Subcutaneous abdominal adipose tissue (tissue), 5 donors: ENCODE results near the gene CACNA1B.
"Not testable (repeated sequence)": the region's sequence is repeated elsewhere in the genome, so short reads cannot be mapped to it uniquely, and the experiment has no call there.

ENCODE experiments used
- H3K27ac ChIP-seq: one replicate; pipeline ENCODE4 v1.7.0; 2013; ENCODE audit warnings: low read depth, mild to moderate bottlenecking, inconsistent platforms, low read length, moderate library complexity
- H3K27me3 ChIP-seq, 5 donors: one replicate each; pipeline ENCODE4 v1.7.0; 2013; ENCODE audit warnings: low read length in 5 of 5, inconsistent platforms in 1 of 5; ENCODE audit not compliant: control insufficient read depth in 5 of 5, insufficient read depth in 4 of 5
- H3K36me3 ChIP-seq, 5 donors: one replicate each; pipeline ENCODE4 v1.7.0; 2013; ENCODE audit warnings: low read length in 5 of 5; ENCODE audit not compliant: control insufficient read depth in 5 of 5, insufficient read depth in 5 of 5
- H3K4me1 ChIP-seq, 5 donors: one replicate each; pipeline ENCODE4 v1.7.0; 2013; ENCODE audit warnings: low read length in 5 of 5, mild to moderate bottlenecking in 3 of 5, moderate library complexity in 1 of 5; ENCODE audit not compliant: control insufficient read depth in 5 of 5, insufficient read depth in 5 of 5
- H3K4me3 ChIP-seq, 5 donors: one replicate each; pipeline ENCODE4 v1.7.0; 2013; ENCODE audit warnings: low read length in 5 of 5, low read depth in 1 of 5
- H3K9ac ChIP-seq, 5 donors: one replicate each; pipeline ENCODE4 v1.7.0; 2013; ENCODE audit warnings: low read length in 5 of 5, mild to moderate bottlenecking in 4 of 5, moderate library complexity in 3 of 5
- H3K9me3 ChIP-seq, 5 donors: one replicate each; pipeline ENCODE4 v1.7.0; 2013; ENCODE audit warnings: low read length in 5 of 5; ENCODE audit not compliant: control insufficient read depth in 5 of 5
- donor health status: healthy.
- donor health status: healthy.
- donor health status: healthy.
- donor health status: healthy.
- donor health status: healthy.

Gene CACNA1B

GRCh38 chr9:138092057-138092456 is 214.5 kb downstream of the CACNA1B start:
- not testable (repeated sequence) for H3K27ac ChIP-seq, H3K9me3 ChIP-seq, H3K27me3 ChIP-seq, H3K4me1 ChIP-seq, H3K4me3 ChIP-seq, H3K9ac ChIP-seq, H3K36me3 ChIP-seq

- no peaks in the 10 kb centered on the region for H3K36me3 ChIP-seq
- no peak overlapping the region for H3K9ac ChIP-seq
- no peaks in the 10 kb centered on the region for H3K27me3 ChIP-seq
- peaks cover 0 to 5% (median 0%) of the 10 kb centered on the region in 5 donors for H3K9me3 ChIP-seq
- no peak overlapping the region for H3K4me3 ChIP-seq
- H3K27ac ChIP-seq, result no peak overlapping the region
- no peaks in the 10 kb centered on the region for H3K4me1 ChIP-seq
These were observed 216.4 kb downstream of the CACNA1B start for GRCh38 chr9:138094028-138094427.

- H3K36me3 ChIP-seq, result no peaks in the 10 kb centered on the region
- no peaks in the 10 kb centered on the region for H3K4me1 ChIP-seq
- H3K27ac ChIP-seq, result no peak overlapping the region
- H3K4me3 ChIP-seq, result no peak overlapping the region
- no peaks in the 10 kb centered on the region for H3K27me3 ChIP-seq
- peaks cover 0 to 5% (median 0%) of the 10 kb centered on the region in 5 donors for H3K9me3 ChIP-seq
- no peak overlapping the region for H3K9ac ChIP-seq
These were observed 218.4 kb downstream of the CACNA1B start for GRCh38 chr9:138095813-138096518.

- Histone ChIP-seq H3K9me3 (peaks cover 0 to 5% (median 0%) of the 10 kb centered on the region in 5 donors), H3K36me3 (no peaks in the 10 kb centered on the region), H3K27me3 (no peaks in the 10 kb centered on the region), H3K4me1 (no peaks in the 10 kb centered on the region), H3K27ac (no peak overlapping the region), H3K9ac (no peak overlapping the region), H3K4me3 (no peak overlapping the region)
These were observed 218.9 kb downstream of the CACNA1B start for GRCh38 chr9:138096519-138096845.

- Histone ChIP-seq H3K27ac (no peak overlapping the region), H3K4me3 (no peak overlapping the region), H3K4me1 (no peaks in the 10 kb centered on the region), H3K9ac (no peak overlapping the region), H3K27me3 (no peaks in the 10 kb centered on the region), H3K9me3 (peaks cover 0 to 5% (median 0%) of the 10 kb centered on the region in 5 donors), H3K36me3 (no peaks in the 10 kb centered on the region)
These were observed 220.0 kb downstream of the CACNA1B start for GRCh38 chr9:138097501-138097991.

GRCh38 chr9:138098116-138098907 is 220.7 kb downstream of the CACNA1B start:
- no peak overlapping the region for H3K9ac ChIP-seq
- H3K9me3 ChIP-seq, result peaks cover 0 to 5% (median 0%) of the 10 kb centered on the region in 5 donors
- no peak overlapping the region for H3K27ac ChIP-seq
- no peaks in the 10 kb centered on the region for H3K27me3 ChIP-seq
- no peak overlapping the region for H3K4me3 ChIP-seq
- no peaks in the 10 kb centered on the region for H3K36me3 ChIP-seq
- no peaks in the 10 kb centered on the region for H3K4me1 ChIP-seq

DNA sequence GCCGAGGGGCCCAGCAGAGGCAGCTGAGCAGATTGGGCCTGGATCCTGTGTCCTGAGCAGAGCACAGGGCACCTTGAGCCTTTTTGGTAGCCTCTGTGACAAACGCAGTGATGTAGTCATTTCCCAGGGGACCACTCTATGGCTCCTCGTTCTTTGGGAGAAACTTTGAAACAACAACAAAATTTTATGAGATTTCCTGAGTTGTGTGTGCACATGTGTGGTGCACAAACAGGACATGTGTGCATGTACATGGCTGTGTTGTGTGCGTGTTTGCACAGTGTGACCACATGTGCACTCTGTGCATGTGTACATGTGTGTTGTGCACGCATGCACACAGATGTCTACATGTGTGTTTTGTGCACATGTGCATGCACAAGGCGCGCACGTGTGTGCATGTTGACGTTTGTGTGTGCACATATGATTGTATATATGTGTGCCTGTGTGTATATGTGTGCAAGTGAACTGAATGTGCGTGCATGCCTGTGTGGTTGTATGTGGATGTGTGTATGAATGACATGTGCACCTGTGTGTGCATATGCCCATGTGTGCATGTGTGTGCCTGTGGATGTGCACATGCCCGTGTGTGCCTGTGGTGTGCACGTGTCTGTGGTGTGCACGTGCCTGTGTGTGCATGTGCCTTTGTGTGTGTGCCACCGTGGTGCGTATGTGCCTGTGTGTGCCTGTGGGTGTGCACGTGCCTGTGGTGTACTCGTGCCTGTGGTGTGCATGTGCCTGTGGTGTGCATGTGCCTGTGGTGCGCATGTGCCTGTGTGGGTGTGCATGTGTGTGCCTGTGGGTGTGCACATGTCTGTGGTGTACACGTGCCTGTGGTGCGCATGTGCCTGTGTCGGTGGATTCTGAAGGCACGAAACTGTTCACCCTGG is 221.6 kb downstream of the CACNA1B start:
- Histone ChIP-seq H3K4me1 (no peaks in the 10 kb centered on the region), H3K27ac (no peak overlapping the region), H3K27me3 (peaks cover 0 to 7% (median 3%) of the 10 kb centered on the region in 5 donors), H3K36me3 (no peaks in the 10 kb centered on the region), H3K9me3 (peaks cover 0 to 5% (median 0%) of the 10 kb centered on the region in 5 donors), H3K4me3 (no peak overlapping the region), H3K9ac (no peak overlapping the region)

DNA sequence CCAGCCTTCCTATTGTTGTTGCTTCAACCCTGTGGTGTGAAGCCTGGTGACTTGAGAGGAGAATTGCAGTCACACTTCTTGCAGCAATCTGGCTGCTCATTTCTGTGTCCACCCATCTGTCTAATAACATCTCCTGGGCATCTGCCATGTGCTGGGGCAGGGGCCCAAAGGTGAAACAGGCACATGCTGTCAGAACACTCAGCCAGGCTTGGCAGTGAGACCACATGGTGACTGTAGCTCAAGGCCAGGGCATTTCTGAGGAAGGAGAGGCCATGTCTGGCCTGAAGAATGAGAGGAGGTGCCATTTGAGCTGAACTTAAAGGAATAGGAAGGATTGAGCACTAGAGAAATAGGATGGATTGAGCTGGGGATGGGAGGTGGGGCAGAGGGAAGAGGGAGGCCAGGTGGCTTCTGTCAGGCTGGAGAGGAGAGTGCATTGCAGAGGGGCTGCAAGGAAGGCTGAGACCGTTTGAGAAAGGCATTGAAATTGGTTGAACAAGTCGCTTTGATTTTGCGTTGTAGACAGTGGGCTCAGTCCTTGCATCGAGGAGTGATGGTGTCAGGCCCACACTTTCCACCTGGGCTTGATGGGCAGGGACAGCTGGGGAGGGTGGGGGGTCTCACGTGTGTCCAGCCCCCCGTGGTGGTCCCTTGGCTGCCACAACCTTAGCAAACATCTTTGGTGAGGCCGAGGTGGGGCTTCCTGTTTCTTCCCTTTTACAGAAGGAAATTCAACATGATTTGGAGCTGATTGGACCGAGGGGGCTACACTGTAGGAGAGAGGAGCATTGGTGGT is 222.4 kb downstream of the CACNA1B start:
- H3K4me1 ChIP-seq, result no peaks in the 10 kb centered on the region

GRCh38 chr9:138100711-138101350 is 223.2 kb downstream of the CACNA1B start:
- Histone ChIP-seq H3K27me3 (peaks cover 3 to 17% (median 13%) of the 10 kb centered on the region in 5 donors), H3K9ac (no peak overlapping the region), H3K36me3 (no peaks in the 10 kb centered on the region), H3K9me3 (peaks cover 0 to 3% (median 0%) of the 10 kb centered on the region in 5 donors), H3K27ac (no peak overlapping the region), H3K4me3 (no peak overlapping the region), H3K4me1 (no peaks in the 10 kb centered on the region)

More for the DNA sequence above, 222.4 kb downstream of the CACNA1B start:
- no peaks in the 10 kb centered on the region for H3K36me3 ChIP-seq
- no peak overlapping the region for H3K4me3 ChIP-seq
- H3K9ac ChIP-seq, result no peak overlapping the region
- H3K27me3 ChIP-seq, result peaks cover 2 to 13% (median 11%) of the 10 kb centered on the region in 5 donors
- no peak overlapping the region for H3K27ac ChIP-seq
- H3K9me3 ChIP-seq, result peaks cover 0 to 5% (median 0%) of the 10 kb centered on the region in 5 donors
